HG03571 (cell line): ENCODE measurements around the gene ODR4.
"Not testable (repeated sequence)": the region's sequence is repeated elsewhere in the genome, so short reads cannot be mapped to it uniquely, and the experiment has no call there.

Experiments used
- ATAC-seq: cut with Tn5 transposase; IDR thresholded peaks from one replicate; pipeline ENCODE4 v1.9.1; 2021; ENCODE audit not compliant: unreplicated experiment

The ODR4 gene

DNA sequence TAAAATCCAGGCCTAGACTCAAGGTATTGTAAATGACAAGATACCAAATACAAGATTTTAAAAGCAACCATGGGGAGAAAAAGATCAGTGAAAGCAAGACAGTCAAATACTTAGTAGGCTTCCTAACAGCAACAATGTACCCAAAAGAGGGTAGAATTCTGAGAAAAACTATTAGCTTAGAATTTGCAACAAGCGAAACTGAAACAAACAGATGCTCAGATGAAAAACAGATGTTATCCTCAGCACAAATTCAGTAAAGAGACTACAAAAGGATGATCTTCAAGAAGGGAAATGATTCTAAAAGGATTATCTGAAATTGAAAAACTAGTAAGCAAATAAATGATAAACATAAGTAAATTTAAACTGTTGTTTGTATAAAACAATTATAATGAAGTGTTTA, 45.3 kb downstream of the ODR4 start:
- ATAC-seq: peak; percentile 65

DNA sequence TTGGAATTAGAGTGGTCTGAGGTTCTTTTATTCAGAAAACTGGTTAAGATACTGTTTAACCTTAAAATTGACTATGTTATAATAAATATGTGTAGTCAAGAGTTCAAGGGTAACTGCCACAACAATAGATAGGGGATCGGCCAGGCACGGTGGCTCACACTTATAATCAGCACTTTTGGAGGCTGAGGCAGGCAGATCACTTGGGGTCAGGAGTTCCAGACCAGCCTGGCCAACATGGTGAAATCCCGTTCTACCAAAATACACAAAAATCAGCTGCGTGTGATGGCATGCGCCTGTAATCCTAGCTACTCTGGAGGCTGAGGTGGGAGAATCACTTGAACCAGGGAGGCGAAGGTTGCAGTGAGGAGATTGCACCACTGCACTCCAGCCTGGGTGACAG, 45.8 kb downstream of the ODR4 start:
- no peak for ATAC-seq

DNA sequence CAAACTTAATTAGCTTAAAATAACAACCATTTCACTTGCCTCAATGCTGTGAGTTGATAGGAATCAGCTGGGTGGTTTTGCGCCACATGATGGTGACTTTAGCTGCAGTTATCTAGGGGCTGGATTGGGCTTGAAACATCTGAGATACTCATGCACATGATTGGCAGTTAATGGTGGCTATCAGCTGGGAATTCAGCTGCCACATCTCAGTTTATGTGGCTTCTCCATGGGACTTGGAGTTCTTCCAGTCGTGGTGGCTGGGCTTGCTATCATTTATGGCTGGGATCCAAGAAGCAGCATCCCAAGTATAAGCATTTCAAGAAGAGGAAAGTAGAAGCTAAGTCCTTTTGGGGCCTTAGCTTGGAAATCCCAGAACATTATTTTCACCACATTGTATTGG, 48.9 kb downstream of the ODR4 start:
- no peak for ATAC-seq

DNA sequence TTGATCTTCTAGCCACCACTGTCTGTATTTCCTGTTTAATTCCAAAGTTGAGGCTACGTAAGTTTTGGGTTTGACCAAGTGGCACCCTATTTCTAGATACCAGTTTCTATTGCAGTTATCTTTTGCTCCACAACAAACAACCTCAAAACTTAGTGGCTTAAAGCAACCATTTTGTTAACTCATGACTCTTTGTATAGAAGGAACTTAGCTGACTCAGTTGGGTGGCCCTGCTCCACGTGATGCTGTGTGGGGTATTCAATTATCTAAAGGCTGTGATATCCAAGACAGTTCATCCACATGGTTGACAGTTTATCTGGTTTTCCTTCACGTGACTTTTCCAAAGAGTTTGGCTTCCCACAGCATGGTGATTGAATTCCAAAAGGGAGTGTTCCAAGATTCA, 50.5 kb downstream of the ODR4 start:
- no peak for ATAC-seq

DNA sequence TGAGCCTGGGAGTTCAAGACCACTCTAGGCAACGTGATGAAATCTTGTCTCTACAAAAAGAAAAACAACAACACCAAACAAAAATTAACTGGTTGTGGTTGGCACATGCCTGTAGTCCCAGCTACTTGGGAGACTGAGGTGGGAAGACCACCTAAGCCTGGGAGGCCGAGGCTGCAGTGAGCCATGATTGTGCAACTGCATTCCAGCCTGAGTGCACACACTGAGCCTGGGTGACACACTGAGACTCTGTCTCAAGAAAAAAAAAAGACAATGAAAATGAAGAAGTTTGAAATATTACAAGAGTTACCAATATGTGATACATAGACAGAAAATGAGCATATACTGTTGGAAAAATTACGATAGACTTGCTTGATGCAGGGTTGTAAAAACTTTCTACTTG, 53.4 kb downstream of the ODR4 start:
- ATAC-seq: no peak

DNA sequence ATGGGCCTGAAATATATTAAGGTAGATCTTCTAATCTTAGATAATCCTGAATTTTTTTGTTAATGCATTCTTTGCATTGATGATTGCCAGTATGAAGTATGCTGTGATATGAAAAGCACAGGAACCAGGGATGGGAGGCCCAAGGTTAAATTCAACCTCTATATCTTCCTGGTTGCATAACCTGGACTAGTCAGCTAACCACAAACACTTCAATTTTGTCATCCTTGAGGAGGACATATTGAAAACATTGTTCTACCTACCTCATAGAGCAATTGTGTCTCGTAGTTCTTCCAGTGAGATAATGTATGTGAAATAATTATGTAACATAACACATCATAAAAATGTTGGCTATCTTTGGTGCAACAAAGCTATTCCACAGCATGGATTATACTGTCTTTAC, 59.7 kb downstream of the ODR4 start:
- ATAC-seq: no peak

DNA sequence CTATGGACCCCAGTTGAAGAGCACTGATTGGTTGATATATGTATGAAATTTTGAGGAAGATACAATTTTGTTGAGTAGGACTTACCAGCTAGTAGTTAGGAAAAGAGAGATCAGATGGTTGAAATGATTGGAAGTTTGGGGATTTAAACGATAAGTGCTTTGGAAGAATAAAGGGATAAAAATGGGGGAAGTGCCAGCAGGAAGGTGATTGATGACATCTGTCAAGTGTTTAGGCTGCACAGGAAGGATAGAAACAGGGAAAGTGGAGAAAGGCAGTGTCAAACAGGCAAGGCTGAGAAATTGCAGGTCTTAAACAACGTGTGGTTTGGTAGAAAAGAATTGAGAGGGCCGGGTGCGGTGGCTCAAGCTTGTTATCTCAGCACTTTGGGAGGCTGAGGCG, 62.9 kb downstream of the ODR4 start:
- no peak for ATAC-seq

DNA sequence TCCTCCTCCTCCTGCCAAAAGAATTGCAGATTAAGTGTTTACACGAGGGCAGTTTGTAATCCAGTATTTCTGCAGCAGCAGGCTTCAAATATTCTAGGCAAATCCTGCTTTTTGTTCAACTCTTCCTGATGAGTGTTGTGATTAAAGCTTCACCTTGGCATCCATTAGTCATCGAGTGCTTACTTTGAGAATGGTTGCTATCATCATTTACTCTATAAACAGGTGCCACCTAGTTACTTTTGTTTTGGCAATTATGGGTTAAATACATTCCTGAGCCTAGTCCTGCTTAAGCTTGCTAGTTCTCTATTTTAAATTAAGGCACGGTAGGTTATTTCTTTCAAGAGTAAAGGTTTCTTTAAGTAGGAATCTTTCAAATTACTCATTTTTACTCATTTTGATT, 64.9 kb downstream of the ODR4 start:
- ATAC-seq: no peak

DNA sequence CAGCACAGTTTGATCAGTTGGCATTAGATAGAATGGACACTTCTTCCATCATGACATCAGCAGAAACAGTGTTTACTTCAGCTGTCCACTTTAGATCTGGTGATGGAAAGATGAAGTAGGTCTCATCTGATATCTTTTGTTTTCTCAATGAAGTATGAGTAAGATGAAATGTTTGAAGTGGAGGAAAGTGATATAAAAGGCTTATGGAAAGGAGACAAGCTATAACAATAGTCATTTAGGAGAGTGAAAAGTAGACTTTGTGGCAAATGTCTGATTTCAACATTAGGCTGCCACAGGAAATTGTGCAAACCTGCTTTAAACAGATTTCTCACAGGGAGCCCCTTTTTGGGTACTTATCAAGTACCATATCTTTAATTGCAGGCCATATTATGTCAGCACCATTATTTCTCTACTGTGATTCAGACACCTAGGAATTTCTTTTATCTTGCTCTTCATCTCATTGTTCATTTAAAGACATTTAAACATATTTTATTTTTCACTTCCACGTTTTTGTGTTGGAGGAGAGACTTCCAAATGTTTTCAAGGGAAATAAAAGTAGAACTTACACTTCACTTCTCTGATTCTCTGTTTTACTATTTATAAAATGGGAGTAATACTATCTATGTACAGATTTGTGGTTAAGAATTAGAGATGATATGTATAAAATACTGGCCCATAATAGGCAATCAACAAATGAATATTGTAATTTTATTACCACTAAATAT, 67.2 kb downstream of the ODR4 start:
- ATAC-seq: no peak

DNA sequence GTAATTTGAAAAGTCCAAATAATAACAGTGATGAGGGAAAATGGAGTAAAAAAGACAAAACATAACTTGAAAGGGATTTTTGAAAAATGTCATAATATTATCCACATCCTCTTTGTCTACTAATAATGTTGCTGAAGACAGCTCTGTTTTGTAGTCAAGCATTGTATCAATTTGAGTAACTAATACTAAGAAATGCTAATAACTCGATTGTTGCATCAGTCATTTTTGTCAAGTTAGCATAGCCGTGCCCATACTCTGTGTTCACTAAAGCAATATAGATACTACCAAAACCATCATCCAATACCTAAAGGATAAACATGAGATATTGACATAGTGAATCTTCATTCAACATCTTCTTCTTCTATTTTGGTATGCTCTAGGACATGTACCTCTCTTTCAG, 68.0 kb downstream of the ODR4 start:
- ATAC-seq: no peak

DNA sequence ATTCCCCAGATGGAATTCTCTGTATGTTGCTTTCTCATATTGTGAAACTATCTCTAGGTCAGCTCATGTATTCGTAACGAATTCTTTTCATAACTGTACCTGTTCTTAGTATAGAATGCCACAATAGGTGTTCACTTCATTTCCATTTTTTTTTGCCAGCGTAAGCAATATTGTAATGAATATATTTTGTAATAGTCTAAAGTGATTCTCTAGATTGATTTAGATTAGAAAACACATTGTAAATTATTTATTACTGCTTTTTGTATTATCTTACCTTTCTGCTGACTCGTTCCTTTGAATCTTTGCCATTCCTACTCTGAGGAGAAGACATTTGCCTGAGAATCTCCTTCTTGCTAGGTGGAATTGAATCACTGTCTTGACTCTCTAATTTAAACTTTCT, 70.5 kb downstream of the ODR4 start:
- no peak for ATAC-seq

DNA sequence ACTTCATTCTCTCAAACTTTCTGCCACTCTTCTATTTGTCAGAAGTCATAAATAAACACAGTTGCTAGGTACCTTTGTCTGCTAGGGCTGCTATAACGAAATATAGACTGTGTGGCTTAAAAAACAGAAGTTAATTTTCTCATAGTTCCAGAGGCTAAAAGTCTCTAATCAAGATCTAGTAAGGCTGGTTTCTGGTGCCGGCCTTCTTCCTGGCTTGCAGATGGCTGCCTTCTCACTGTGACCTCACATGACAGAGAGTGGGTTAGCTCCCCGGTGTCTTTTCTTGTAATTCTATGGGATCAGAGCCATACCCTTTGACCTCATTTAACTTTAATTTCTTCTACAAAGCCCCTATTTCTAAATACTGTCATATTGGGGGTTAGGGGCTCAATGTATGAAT, 79.3 kb downstream of the ODR4 start:
- ATAC-seq: no peak

DNA sequence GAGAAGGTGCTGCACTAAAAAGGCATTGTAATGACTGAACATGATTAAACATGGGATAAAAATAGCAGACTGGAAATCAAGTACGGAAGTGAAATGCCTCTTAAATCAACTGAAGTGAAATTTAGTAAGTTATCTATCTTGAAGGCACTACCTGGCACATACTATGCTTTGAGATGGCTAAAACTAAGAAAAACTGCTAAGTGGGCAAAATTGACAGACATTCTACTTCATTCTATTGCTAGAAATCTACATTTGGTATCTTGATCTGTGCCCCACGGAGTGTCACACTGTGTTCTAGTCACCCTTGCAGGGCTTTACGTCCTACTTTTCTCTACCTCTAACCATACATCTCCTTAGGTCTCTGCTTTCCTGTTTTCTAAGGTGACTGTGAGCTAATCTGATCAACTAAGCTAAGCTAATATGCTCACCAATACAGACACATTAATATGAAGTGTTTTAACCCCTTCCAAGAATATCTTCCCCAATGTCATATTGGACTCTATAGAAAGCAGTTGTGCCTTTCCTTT, 81.2 kb downstream of the ODR4 start:
- ATAC-seq: no peak

DNA sequence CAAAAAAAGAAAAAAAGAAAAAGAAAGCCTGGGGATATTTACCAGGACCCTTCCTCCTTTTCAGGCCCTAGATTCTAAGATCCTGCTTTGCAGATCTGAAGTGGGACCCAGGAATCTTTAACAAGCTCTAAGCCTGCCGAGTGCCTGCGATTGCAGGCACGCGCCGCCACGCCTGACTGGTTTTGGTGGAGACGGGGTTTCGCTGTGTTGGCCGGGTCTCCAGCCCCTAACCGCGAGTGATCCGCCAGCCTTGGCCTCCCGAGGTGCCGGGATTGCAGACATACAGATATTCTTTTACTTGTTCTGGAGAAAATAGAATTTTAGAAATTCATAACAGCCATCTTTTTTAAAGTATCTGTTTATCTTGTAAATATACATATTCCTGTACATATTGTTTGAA, 83.5 kb downstream of the ODR4 start:
- not testable (repeated sequence) for ATAC-seq

DNA sequence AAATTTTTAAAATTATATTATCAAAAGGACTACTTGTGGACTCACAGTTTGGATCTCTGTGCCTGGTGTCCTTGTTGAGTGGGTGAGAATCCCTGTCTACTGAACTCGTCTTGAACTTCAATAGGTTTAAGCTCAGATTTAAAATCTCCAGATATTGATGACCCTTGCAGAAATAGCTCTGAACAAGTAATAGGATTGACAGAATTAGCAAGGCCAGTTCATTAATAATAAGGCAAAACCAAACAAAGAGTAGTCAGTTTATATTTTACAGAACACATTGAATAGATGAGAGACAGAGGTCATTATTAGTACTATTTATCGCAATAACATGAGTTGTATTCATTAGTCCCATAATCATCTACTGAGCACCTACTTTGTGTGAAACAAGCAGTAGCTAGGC, 85.4 kb downstream of the ODR4 start, which contains the start of gene PDC:
PDC (minus strand) TSS at position 101 of the 400 bp plus-strand sequence. CDS start 11,655 bp downstream, outside the sequence.
- no peak for ATAC-seq

DNA sequence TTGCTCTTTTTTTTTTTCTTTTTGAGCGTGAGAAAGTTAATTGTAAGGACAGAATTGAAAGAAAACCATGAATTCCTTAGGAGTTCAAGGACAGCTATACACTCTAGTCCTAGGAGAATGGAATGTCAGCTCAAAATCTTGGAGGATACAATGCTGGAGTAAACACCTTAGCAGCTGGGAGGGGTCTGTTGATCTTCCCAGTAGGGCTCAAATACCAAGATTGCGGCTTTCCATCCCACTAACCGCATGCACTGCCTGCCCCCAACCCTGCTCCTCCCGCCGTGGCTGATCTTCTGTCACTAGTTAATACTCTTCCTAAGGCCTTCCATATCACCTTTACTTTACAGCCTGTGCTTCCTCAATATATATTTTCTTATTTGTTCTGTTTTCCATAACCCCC, 87.9 kb downstream of the ODR4 start:
- ATAC-seq: no peak

DNA sequence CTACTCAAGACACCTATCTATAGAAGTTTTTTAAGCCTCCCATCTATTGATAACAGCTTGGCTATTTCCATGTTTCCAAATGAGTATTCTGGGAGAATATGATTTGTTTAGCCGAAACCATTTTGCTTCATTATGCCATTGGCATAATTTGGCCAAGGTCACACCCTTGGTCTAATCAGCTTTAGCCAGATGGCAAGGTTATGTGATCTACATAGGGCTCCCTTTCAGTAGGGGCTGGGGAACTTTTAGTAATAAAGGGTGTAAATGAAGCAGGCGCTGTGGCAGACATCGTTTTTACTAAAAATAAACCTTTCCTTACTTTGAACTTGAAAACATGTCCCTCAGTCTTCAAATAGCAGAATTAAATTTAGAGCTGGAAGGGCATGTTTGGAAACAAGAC, 88.3 kb downstream of the ODR4 start:
- no peak for ATAC-seq

DNA sequence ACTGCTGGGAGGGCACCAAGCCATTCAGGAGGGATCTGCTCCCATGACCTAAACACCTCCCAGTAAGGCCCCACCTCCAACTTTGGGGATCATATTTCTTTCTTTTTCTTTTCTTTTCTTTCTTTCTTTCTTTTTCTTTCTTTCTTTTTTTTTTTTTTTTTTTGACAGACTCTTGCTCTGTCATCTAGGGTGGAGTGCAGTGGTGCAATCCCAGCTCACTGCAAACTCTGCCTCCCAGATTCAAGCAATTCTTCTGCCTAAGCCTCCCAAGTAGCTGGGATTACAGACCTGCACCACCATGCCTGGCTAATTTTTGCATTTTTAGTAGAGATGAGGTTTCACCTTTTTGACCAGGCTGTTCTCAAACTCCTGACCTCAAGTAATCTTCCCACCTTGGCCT, 89.9 kb downstream of the ODR4 start:
- ATAC-seq: not testable (repeated sequence)

DNA sequence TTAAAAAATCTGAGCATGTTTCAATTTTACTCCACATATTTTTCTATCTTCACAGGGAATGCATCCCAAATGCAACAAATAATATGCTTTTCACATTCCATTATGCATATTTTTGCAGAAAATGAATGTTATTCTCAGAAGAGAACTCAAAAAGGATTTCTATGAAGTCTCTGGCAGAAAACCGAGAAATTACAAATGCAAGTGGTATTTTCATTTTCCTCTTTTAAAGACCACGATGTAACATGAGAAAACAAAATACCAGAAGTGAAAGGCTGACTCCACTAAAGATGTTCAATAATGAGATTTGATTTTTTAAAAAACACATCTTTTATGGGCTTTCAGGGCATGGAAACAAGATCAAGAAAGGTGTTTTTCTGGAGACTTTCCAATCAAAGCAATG, 90.3 kb downstream of the ODR4 start:
- ATAC-seq: no peak
